HG03342 (cell line): ENCODE data around the gene GPR139.

Experiments used
- ATAC-seq: cut with Tn5 transposase; IDR thresholded peaks from one replicate; pipeline ENCODE4 v1.9.1; 2021; ENCODE audit warnings: mild to moderate bottlenecking, moderate library complexity; ENCODE audit not compliant: unreplicated experiment

The GPR139 gene

GRCh38 chr16:19991614-19992013, 82.1 kb downstream of the GPR139 start:
- ATAC-seq = no peak

GRCh38 chr16:19984135-19984534, 89.6 kb downstream of the GPR139 start:
- ATAC-seq = no peak
